ENCODE data around the gene SETD5. TPM values are rescaled to one million over a fixed set of nuclear protein-coding genes. Genes with fewer than 3 reads are reported as not detected.

The SETD5 gene
- total RNA-seq, 1 experiment from 2014 or later = 43.4 TPM

DNA sequence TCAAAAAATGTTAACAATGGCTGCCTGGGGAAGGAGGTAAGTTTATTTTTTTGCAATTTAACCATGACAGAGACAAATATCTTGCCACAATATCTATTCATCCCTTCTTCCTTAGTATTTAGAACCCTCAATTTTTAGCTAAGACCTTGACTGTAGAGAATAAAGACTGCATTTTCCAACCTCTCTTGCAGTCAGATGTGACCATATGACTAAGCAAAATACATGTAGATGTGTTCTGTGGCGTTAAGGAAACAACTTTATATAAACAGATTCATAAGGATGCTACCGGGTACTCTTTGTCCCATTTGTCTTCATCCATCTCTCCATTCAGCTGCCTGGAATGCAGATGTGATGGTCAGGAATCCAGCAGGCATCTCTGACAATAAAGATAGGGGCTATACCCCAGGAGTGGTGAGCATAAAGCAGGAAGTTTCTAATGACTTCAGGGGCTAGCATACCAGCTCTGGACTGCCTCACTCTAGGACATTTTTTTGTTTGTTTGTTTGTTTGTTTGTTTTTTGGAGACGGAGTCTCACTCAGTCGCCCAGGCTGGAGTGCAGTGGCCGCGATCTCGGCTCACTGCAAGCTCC is 115.1 kb downstream of the SETD5 start:
- DNase-seq (ENCODE audit: low spot score) = no peak

- DNase-seq (ENCODE audit: low spot score) = no peak
Observed at GRCh38 chr3:9514306-9514705, 116.9 kb downstream of the SETD5 start.

- no peak for DNase-seq (ENCODE audit: low spot score)
Observed at GRCh38 chr3:9514956-9515355, 117.5 kb downstream of the SETD5 start.

DNA sequence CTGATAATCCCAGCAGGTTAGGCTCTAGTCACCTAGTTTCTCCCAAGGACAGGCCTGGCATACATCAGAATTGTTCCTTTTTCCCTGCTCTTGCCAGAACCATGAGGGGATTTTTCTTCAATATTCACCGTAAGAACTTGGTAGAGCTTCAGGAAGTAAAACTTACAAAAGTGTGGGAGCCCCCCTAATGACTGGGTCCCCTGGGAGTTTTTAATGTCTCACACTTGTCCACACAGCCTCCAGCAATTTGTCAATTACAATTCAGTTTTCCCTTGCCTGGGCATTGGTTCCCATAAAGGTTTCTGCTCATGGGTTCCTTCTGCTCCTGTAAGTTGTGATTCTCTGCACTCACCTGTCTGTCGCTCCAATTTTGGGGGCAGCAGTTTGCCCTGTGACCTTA is 127.7 kb downstream of the SETD5 start:
- no peak for DNase-seq (ENCODE audit: low spot score)

Other genes with a start within 250 kb of the SETD5 start
- 0.77 and 5.9 TPM in 2 replicates for gene SRGAP3, start 148.0 kb upstream of the SETD5 start, total RNA-seq (2014; rRNA removed; shearing (Covaris generic))
- gene THUMPD3, start 34.6 kb upstream of the SETD5 start, total RNA-seq (2014; rRNA removed; shearing (Covaris generic)) = 80.3 and 116 TPM in 2 replicates
- gene LHFPL4, start 156.2 kb downstream of the SETD5 start, total RNA-seq (2014; rRNA removed; shearing (Covaris generic)) = not detected in 2 replicates

Measured in A172 (cell line).